NCI-H510A (cell line): Measurements from ENCODE around the gene LRRC4C.
"Not testable (repeated sequence)": the region's sequence is repeated elsewhere in the genome, so short reads cannot be mapped to it uniquely, and the experiment has no call there.

Experiments
- DNase-seq: peaks from one replicate; lab custom pipeline; 2025; lab: John Stamatoyannopoulos, UW

LRRC4C gene

DNA sequence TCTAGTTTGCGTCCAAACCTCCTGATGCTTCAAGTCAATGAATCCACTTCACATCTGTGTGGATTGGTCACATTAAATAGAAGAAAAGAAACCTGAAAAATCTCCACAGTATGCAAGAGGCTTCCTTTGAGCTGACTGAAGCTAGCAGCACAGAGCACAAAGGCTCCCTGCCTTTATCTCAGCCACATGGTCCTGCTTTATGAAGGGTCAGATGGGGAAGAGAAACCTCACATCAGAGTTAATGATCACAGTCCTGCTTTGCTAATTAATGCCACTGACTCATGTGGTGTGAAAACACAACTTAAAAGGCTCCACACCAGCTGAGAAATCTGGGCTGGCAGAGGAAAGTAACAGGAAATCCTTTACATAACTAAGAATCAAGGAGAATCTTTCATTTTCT is 1291.0 kb downstream of the LRRC4C start:
- DNase-seq, result no peak

GRCh38 chr11:40167805-40168204 is 1291.6 kb downstream of the LRRC4C start:
- not testable (repeated sequence) for DNase-seq

- no peak for DNase-seq
Measured at GRCh38 chr11:40166892-40167291, 1292.6 kb downstream of the LRRC4C start.

DNA sequence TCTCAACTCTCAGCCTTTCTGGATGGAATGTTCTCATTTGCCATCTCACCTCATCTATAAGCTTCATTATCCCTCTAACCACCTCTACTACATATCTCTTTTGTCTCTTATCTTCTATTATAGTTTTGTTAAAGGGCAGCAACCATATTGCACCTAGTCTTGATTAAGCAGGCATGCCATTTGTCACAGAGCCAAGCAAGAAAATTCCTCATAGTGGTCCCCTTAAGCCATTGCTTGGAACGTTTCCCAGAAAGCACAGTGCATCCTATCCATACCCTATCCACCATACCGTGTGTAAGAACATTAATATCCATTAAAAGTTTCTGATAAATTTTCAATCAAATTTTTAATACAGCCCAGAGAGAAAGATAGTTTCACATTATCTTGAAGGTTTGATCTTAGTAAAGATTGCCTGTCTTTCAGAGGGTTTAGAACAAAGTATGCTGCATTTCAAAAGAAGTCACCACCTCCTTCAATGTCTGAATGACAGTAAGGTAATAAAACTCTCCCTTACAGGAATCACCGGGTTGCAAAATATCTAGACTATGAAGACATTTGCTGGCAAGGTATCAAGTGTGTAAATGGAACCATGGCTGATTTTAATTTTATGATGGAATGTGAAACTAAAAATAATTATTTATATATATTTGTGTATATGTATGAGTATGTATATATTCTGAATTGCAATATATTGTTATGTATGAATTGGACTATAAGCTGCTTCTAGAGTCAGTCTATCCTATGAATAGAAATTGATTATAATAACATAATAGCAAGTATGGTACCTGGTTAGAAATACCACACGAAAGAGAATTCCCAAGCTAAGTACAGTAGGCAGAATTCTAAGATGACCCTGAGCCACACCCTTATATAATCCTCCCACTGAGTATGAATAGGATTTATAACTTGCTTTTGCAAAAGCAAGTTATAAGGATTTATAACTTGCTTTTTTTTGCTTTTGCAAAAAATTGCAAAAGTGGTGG is 1296.3 kb downstream of the LRRC4C start:
- no peak for DNase-seq

DNA sequence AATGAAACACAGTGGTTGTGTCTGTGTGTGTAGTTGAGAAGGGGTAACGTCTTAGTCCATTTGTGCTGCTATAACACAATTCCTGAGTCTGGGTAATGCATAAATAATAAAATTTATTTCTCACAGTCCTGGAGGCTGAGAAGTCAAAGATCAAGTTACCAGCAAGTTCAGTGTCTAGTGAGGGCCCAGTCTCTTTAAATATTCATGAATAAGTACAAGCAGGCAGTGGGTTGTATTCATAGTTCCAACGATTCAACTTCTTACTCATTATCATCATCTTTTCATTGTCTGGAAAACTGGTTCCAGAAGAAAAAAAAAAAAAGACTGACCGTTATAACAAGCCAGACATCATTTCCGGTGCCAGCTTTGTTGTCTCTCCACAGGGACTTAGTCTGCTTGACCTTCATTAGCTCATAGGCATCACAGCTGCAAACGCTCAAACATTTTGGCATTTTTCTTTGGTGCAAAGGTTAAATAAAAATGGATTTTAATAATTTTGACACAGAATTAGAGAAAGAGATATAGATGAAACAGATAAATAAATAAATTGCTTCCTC is 1297.5 kb downstream of the LRRC4C start:
- DNase-seq, result no peak

- DNase-seq, result no peak
Measured at GRCh38 chr11:40160418-40160817, 1299.0 kb downstream of the LRRC4C start.

DNA sequence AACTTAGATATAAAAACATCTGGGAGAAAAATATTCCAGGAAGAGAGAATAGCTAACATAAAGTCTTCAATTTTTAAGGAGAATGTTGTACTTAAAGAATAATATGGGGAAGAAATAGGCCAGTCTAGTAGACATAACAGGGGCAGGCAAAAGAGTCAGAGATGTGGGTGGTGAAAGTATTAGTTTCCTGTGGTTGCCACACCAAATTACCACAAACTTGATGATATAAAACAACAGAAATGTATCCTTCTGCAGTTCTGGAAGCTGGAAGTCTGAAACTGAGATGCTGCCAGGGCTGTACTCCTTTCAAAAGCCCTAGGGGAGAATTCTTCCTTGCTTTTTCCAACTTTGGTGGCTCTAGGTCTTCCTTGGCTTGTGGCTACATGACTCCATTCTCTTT is 1309.7 kb downstream of the LRRC4C start:
- DNase-seq, result no peak

DNA sequence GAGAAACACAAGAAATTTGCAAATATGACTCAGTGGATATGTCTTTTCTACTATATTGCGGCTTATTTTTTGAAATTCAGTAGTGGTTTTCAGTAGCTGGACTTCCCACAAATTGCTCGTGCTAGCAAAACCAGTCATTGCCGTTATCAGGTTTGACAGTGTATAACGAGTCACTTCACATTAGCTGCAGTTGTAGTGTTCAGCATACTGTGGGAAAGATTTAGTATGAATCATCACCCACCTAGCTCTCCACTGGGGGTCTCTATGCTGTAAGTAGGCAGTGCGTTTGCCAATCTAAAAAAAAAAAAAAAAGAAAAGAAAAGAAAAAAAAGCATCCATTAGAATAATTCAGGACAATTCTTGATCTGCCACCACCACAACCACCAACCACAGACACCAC is 1318.9 kb downstream of the LRRC4C start:
- no peak for DNase-seq

- DNase-seq, result no peak
Measured at GRCh38 chr11:40139536-40139935, 1319.9 kb downstream of the LRRC4C start.

GRCh38 chr11:40139066-40139465 is 1320.4 kb downstream of the LRRC4C start:
- DNase-seq, result no peak

DNA sequence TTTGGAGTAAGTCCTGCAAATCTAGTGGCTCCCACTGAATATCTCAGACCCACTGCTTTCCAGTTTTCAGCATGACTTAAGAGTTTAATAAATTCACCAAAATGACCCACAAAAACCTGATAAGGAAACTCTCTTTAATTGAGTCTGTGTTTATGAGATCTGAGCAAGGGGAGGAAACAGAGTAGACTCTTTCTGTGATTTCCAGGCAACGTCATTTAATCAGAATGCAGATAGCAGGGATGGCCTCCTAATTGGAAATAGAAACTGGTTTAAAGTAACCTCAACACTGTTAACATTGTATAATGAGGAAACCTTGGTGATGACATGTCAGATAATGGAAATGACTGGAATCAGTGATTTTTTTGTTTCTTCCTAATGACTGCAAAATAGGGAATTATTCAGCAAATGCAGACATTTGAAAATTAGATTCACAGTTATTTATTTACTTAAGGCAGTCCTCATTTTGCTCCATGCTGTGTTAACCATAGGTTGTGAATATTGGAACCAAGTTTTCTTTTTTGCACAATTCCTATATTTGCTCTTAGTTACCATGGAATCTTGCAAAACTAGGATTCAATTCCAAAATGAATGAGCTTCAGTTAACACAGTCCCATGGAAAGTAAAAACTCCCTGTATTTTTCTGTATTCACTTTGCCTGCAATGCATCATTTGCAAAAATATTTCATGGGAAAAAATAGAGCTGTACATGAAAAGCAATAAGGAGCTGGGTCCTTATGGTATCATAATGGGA is 1324.5 kb downstream of the LRRC4C start:
- DNase-seq, result no peak

GRCh38 chr11:40133498-40133897 is 1326.0 kb downstream of the LRRC4C start:
- DNase-seq, result no peak

GRCh38 chr11:40132912-40133311 is 1326.5 kb downstream of the LRRC4C start:
- DNase-seq, result no peak

DNA sequence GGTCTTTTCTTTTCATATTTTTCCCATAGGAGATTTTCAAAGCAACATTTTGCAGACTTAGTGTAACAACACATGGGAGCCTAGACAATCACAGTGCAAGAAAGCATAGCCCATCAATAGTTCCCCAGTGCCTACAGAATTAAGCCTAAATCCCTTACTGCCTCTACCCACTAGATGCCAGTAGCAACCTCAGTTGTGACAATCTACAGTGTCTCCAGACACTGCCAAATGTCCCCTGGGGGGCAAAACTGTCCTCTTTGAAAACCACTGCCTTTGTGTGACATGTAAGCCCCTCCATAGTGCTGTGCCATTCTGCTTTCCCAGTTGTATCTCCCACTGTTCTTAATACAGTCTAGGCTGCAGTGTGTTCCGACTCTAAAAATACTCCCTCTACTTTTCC is 1329.0 kb downstream of the LRRC4C start:
- no peak for DNase-seq

DNA sequence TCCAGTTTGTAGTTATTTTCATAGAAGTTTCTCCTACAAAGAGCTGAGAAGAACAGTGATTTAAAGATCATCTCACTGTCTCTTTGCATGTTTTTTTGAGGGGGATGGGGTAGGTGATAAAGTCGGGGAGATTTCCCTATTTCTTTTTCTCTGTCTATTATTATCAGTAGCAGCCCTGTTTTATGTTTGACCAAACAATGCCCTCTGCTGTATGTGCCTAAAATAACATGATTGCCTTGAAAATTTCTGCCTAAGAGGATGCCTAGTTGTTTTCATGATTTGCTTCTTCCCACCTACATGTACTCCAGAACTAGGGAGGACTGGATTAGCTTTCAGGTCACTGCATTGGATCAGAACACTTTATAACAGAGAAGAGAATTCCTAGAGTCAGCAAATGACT is 1330.2 kb downstream of the LRRC4C start:
- DNase-seq, result no peak

GRCh38 chr11:40125054-40125453 is 1334.4 kb downstream of the LRRC4C start:
- DNase-seq, result no peak

DNA sequence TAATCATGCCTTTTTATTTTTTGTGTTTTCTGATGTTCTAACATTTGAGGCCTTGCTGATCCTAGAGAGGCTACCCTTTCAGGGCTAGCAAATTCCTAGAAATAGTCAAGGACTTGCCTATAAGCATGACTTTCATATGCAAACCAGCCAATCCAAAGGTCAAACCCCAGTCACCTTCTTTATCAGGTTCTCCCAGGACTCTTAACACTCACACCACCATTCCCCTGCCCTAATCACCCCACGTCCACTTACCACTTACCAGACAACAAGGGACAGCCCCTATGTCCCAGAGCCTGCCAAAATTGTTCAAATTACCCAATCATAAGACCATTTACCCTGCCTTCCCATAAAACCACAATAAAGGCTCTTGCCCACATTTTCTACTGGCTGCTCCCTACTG is 1339.8 kb downstream of the LRRC4C start:
- DNase-seq, result no peak

GRCh38 chr11:40118780-40119179 is 1340.7 kb downstream of the LRRC4C start:
- no peak for DNase-seq

DNA sequence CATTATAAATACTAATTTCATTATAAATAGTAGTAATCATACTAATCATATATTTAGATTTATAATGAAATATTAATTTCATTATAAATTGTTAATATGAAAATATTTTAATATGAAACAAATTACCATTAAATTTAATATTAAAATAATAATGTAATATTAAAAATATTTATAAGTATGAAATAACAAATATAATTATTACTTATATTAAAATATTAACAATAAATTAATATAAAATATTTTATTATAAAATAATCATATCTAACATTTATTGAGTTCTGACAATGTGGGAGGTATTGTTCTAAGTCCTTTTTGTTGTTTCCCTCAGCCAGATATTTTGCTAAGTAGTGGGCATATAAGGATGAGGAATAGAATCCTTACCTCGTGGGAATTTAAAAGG is 1341.4 kb downstream of the LRRC4C start:
- no peak for DNase-seq

GRCh38 chr11:40104941-40105550 is 1354.4 kb downstream of the LRRC4C start:
- DNase-seq, result no peak

GRCh38 chr11:40100781-40101180 is 1358.7 kb downstream of the LRRC4C start:
- DNase-seq, result no peak

GRCh38 chr11:40100162-40100553 is 1359.3 kb downstream of the LRRC4C start:
- DNase-seq, result no peak
